GM13977 (cell line): ENCODE measurements around the gene MYT1.

Experiments used
- DNase-seq: peaks from one replicate; pipeline ENCODE4 v3.0.0; 2012; ENCODE audit warnings: low spot score
- in situ Hi-C: fragments of 300-500 bp; cut with MboI; formaldehyde crosslinking; loops from one replicate; pipeline ENCODE4 v1.12.0; 2022; ENCODE audit warnings: low sequenced_read_pairs, low pct_unique_long_range_greater_than_20kb, mixed read lengths, inconsistent platforms; ENCODE audit not compliant: unreplicated experiment
- TF ChIP-seq, protein P1 (sequence below): IDR thresholded peaks from 2 replicates; pipeline ENCODE4 v1.5.1; 2012; ENCODE audit warnings: mild to moderate bottlenecking, control low read depth; ENCODE audit not compliant: insufficient read depth; ENCODE audit errors: extremely low read depth, missing control alignments

Gene MYT1

DNA sequence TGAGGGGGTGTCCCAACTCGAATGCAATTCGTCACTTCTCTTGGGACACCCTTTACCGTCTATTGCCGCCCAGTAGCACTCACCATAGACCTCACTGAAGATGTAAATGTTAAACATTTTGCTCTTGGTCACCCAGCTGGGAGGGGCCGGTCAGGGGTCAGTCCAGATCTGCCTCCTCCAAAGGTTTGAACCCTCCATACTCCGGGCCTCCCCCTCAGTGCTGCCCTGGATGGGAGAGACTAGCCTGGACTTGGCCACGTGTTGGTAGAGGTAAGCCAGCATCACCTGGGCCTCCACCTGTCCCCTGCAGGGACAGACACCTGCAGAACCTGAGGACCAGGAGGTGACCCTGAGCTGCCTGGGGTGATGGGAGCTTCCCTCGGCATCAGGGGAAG lies 5.0 kb upstream of the MYT1 start:
- no peak for DNase-seq
- TF ChIP-seq, protein P1, sequence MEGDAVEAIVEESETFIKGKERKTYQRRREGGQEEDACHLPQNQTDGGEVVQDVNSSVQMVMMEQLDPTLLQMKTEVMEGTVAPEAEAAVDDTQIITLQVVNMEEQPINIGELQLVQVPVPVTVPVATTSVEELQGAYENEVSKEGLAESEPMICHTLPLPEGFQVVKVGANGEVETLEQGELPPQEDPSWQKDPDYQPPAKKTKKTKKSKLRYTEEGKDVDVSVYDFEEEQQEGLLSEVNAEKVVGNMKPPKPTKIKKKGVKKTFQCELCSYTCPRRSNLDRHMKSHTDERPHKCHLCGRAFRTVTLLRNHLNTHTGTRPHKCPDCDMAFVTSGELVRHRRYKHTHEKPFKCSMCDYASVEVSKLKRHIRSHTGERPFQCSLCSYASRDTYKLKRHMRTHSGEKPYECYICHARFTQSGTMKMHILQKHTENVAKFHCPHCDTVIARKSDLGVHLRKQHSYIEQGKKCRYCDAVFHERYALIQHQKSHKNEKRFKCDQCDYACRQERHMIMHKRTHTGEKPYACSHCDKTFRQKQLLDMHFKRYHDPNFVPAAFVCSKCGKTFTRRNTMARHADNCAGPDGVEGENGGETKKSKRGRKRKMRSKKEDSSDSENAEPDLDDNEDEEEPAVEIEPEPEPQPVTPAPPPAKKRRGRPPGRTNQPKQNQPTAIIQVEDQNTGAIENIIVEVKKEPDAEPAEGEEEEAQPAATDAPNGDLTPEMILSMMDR: no peak
- in situ Hi-C loops: no loop called here

DNA sequence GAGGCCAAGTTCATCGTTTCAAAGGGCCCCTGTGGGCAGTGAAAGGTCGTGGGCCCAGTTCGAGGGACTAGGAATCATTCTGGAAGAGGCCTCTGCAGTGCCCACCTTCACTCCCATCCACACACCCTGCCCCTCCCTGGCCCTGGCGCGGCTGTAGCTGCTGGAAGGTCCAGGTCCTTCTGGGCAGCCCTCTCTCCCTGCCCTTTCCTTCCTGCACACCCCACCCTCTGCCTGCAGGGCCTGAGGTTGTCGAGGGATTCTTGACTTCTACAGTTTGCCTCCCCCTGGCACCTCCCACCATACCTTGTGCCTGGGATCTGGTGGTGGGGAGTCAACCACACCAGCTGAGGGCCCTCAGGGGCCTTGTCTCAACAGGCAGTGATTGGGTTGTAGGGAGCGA lies 4.5 kb upstream of the MYT1 start:
- TF ChIP-seq, protein P1: no peak

DNA sequence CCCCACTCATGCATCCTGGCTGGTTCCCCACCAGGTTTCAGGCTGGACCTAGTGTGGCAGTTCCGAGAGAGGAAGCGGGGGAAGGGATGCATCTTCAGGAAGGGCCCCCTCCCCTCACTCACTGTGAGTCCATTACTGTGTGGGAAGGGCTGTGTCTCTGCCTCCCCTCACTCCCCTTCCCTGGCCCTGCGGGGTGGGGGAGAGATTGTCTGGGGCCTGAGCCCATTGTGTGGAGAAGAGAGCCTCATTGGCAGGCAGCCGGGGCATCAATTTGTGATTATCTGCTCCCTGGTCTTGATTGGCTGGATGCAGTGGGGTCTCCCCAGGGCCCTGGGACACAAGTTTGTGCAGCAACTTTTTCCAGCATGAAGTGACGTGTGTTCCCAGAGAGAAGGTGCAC lies 4.1 kb upstream of the MYT1 start:
- TF ChIP-seq, protein P1: no peak
- DNase-seq: no peak
- in situ Hi-C loops: no loop called here

More for the DNA sequence above, 4.5 kb upstream of the MYT1 start:
- in situ Hi-C loops: no loop called here
- no peak for DNase-seq

DNA sequence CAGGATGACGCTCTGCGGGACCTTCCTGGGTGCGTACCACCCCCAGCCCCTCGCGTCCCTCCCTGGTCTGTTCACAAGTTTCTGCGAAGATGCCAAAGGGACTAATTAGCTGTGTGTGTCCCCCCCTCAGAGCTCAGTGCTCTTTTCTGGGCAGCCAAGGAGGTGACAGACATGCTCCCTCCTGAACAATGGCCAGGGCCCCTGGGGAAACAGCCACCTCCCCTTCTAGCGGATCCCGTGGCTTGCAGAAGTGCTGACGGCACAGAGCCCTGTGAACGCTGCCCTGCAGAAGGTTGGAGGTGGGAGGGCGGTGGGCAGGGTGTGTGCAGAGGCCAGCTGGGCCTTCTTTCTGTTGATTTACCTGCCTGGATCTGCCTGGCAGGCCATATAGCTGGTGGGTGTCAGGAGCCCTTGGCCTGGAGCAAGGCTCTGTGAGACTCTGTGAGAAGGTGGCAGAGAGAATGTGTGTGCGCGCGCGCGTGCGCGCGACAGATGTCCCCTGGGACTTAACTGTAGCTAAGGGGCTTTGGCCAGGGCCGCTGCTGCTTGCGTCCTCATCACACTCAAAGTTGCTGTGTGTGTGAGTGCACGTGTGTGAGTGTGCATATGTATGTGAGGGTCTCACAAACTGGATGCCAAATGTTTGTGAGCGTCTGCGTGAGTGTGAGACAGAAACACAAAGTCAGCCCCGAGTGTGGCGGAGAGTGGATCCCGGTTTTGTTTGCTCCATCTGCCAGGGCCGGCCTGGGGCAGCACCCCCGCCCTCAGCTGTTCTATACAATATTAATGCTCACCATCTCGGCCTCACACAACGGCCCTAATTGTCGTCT lies 3.5 kb upstream of the MYT1 start:
- in situ Hi-C loops: no loop called here
- TF ChIP-seq, protein P1: no peak
- DNase-seq: no peak

DNA sequence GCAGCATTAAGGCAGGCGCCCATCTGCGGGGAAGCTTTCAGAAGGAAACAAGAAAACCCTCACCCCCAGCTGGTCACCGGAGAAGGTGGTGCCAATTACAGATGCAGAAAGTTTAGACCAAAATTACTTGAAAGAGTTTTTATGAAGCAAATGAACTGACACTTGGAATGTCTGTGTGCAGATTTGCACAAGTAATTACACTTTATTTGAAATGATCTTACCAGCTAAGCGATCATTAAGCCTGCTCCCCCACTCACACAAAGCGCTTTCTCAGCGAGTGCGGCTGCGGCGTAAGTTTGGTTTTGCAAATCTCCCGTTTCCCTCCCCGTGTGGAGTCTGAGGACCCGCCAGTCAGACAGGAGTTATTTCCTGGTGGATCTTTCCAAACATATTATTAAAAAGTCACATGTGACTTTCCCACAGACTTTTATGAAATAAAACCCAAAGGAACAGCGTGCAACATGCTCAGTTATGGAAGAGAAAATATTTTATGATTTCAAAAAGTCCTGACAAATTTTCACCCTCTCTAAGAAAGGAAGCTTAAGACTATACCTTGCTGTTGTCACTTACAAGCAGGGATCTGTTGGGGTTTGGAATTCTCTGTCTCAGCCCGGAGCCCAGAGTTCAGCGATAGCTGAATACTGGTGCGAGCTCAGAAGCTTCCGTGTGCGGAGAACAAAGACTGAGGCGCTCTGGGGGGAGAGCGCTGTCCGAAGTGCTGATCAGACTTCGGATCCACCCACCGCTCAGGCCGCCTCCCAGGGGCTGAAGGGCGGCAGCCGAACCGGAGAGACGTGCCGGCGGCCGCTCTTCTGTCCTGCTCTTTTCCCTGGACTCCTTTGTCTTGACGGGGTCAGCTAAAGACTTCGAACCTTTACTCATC lies 2.7 kb upstream of the MYT1 start:
- TF ChIP-seq, protein P1: no peak
- in situ Hi-C loops: no loop called here
- peak; percentile 77 for DNase-seq

DNA sequence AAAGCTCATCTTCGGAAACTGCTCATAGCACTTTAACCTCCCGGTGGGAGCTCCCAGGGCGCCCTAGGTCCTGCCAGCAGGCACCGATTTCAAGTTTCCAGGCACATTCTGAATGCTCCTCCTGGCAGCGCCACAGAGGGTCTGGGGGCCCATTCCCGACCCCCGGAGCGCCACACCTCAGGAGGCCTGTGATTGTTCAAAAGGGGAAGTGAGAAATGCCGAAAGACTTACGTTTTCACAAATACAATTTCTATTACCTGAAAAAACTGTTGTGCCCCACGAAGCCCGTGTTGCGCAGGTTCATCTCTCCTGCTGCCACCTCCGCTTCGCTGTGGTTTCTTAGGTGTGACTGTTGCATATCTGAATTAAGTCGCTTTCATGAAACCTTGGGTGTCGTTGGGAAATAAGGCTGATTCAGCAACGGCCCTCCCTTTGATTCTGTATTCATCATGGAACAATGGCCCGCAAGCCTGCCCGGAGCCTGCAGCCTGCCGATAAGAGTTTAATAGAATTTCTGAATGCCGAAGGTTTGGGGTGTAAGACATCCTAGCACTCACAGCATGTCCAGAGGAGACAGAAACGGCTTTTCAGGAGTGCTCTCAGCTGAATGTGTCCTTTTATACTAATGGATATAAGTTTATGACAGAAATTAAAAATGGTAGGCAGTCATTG lies 1.9 kb upstream of the MYT1 start:
- DNase-seq: no peak
- TF ChIP-seq, protein P1: no peak
- in situ Hi-C loops: no loop called here
